Parathyroid adenoma (tissue), 2 donors: ENCODE measurements around the gene TSPAN14.

Experiments
- H2AFZ ChIP-seq: fragments of 300-600 bp; sonication (generic); one replicate; pipeline ENCODE4 v1.7.0; 2017; ENCODE audit warnings: antibody characterized with exemption, mild to moderate bottlenecking
- H3K27ac ChIP-seq: fragments of 300-600 bp; sonication (generic); one replicate; pipeline ENCODE4 v1.7.0; 2017
- H3K27me3 ChIP-seq: fragments of 300-600 bp; sonication (generic); one replicate; pipeline ENCODE4 v1.7.0; 2017; ENCODE audit warnings: low read length; ENCODE audit not compliant: control insufficient read depth, insufficient read depth
- H3K36me3 ChIP-seq: fragments of 300-600 bp; sonication (generic); one replicate; pipeline ENCODE4 v1.7.0; 2017; ENCODE audit warnings: low read length; ENCODE audit not compliant: control insufficient read depth, insufficient read depth
- H3K4me1 ChIP-seq: fragments of 300-600 bp; sonication (generic); one replicate; pipeline ENCODE4 v1.7.0; 2017; ENCODE audit warnings: control low read depth
- H3K4me2 ChIP-seq: fragments of 300-600 bp; sonication (generic); one replicate; pipeline ENCODE4 v1.7.0; 2017; ENCODE audit warnings: low read length
- H3K4me3 ChIP-seq: fragments of 300-600 bp; sonication (generic); one replicate; pipeline ENCODE4 v1.7.0; 2017; ENCODE audit warnings: low read depth, low read length
- H3K79me2 ChIP-seq: fragments of 300-600 bp; sonication (generic); one replicate; pipeline ENCODE4 v1.7.0; 2017; ENCODE audit warnings: control low read depth
- H3K9ac ChIP-seq: fragments of 300-600 bp; sonication (generic); one replicate; pipeline ENCODE4 v1.7.0; 2017; ENCODE audit warnings: mild to moderate bottlenecking
- H3K9me3 ChIP-seq: fragments of 300-600 bp; sonication (generic); one replicate; pipeline ENCODE4 v1.7.0; 2017; ENCODE audit warnings: low read length; ENCODE audit not compliant: control insufficient read depth
- CTCF ChIP-seq: fragments of 300-600 bp; sonication (generic); IDR thresholded peaks from one replicate; pipeline ENCODE4 v1.7.0; 2017; ENCODE audit warnings: antibody characterized with exemption, mild to moderate bottlenecking
- donor health status: primary hyperparathyroidism.

TSPAN14 gene

GRCh38 chr10:80515511-80515910, 61.4 kb downstream of the TSPAN14 start:
- no peak overlapping the region for H3K4me3 ChIP-seq

GRCh38 chr10:80515941-80516340, 61.8 kb downstream of the TSPAN14 start:
- H3K9me3 ChIP-seq = no peaks in the 10 kb centered on the region
- no peak overlapping the region for H3K4me2 ChIP-seq
- H3K4me3 ChIP-seq = no peak overlapping the region
- no peak overlapping the region for H3K9ac ChIP-seq
- H3K4me1 ChIP-seq = no peaks in the 10 kb centered on the region
- H3K36me3 ChIP-seq = no peaks in the 10 kb centered on the region
- TF ChIP-seq CTCF = no peak
- H3K27me3 ChIP-seq = no peaks in the 10 kb centered on the region
- H3K79me2 ChIP-seq = no peaks in the 10 kb centered on the region
- no peak overlapping the region for H2AFZ ChIP-seq
- no peak overlapping the region for H3K27ac ChIP-seq

More at GRCh38 chr10:80515511-80515910, 61.4 kb downstream of the TSPAN14 start:
- H3K79me2 ChIP-seq = no peaks in the 10 kb centered on the region
- no peak overlapping the region for H3K9ac ChIP-seq
- H3K36me3 ChIP-seq = no peaks in the 10 kb centered on the region
- H3K4me2 ChIP-seq = no peak overlapping the region
- no peak overlapping the region for H3K27ac ChIP-seq
- no peak overlapping the region for H2AFZ ChIP-seq
- TF ChIP-seq CTCF = no peak
- H3K4me1 ChIP-seq = no peaks in the 10 kb centered on the region
- no peaks in the 10 kb centered on the region for H3K9me3 ChIP-seq
- no peaks in the 10 kb centered on the region for H3K27me3 ChIP-seq

- no peaks in the 10 kb centered on the region for H3K36me3 ChIP-seq
- H3K27me3 ChIP-seq = no peaks in the 10 kb centered on the region
- H3K9ac ChIP-seq = no peak overlapping the region
- TF ChIP-seq CTCF = no peak
- no peak overlapping the region for H3K4me2 ChIP-seq
- H3K4me1 ChIP-seq = no peaks in the 10 kb centered on the region
- H3K9me3 ChIP-seq = no peaks in the 10 kb centered on the region
- peak overlapping the region; percentile 57 for H3K27ac ChIP-seq
- H2AFZ ChIP-seq = no peak overlapping the region
- no peaks in the 10 kb centered on the region for H3K79me2 ChIP-seq
- H3K4me3 ChIP-seq = no peak overlapping the region
These were observed 62.5 kb downstream of the TSPAN14 start for GRCh38 chr10:80516506-80517075.

- Histone ChIP-seq H2AFZ (no peak overlapping the region), H3K4me3 (no peak overlapping the region), H3K36me3 (no peaks in the 10 kb centered on the region), H3K9ac (no peak overlapping the region), H3K9me3 (no peaks in the 10 kb centered on the region), H3K27ac (peak overlapping the region; percentile 57), H3K4me2 (no peak overlapping the region), H3K79me2 (no peaks in the 10 kb centered on the region), H3K27me3 (no peaks in the 10 kb centered on the region), H3K4me1 (no peaks in the 10 kb centered on the region)
- TF ChIP-seq CTCF = no peak
These were observed 63.5 kb downstream of the TSPAN14 start for GRCh38 chr10:80517416-80518142.
